ENCODE results near the gene RPL13.

- TF ChIP-seq, protein P1, sequence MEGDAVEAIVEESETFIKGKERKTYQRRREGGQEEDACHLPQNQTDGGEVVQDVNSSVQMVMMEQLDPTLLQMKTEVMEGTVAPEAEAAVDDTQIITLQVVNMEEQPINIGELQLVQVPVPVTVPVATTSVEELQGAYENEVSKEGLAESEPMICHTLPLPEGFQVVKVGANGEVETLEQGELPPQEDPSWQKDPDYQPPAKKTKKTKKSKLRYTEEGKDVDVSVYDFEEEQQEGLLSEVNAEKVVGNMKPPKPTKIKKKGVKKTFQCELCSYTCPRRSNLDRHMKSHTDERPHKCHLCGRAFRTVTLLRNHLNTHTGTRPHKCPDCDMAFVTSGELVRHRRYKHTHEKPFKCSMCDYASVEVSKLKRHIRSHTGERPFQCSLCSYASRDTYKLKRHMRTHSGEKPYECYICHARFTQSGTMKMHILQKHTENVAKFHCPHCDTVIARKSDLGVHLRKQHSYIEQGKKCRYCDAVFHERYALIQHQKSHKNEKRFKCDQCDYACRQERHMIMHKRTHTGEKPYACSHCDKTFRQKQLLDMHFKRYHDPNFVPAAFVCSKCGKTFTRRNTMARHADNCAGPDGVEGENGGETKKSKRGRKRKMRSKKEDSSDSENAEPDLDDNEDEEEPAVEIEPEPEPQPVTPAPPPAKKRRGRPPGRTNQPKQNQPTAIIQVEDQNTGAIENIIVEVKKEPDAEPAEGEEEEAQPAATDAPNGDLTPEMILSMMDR (IDR thresholded peaks at IDR 0.05): no peak
- no peak for TF ChIP-seq POLR2A (IDR thresholded peaks at IDR 0.05)
Observed at GRCh38 chr16:89511374-89511773, 49.1 kb upstream of the RPL13 start.

All from esophagus squamous epithelium (tissue), 4 donors.